ENCODE results near the gene PRDX5. TPM values are rescaled to one million over a fixed set of nuclear protein-coding genes. Genes with fewer than 3 reads are reported as not detected.

Gene PRDX5
- total RNA-seq, 1 donor from 2014 or later, result 410 TPM

DNA sequence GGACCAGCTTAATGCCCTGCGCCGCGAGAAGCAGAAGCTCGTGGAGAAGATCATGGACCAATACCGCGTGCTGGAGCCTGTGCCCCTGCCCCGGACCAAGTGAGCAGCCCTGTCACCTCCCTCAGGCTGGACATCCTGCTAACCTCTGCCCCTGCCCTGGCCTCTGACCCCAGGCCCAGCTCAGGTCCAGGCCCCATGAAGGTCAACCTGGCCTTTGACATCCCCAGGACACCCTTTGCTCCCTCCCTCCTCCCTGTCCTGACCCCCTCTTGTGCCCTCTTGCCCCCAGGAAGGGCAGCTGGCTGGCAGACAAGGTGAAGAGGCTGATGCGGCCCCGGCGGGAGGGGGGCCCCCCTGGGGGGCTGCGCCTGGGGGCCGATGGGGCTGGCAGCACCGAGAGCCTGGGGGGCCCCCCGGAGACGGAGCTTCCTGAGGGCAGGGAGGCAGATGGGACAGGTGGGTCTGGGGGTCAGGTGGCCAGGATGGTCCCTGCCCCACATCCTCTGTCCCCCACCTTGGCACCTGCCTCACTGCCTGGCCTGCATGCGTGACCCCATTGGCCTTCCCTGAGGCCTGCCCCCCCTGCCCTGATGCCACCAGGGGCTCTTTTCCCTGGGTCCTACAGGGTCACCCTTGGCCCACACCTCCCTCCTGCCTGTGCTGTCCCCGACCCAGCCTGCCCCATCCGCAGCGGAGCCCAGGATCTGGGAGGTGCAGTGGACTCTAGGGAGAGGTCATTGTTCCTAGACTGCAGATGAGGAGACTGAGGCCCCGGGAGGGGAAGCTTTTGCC, 36.0 kb downstream of the PRDX5 start:
- ATAC-seq (no peak), DNase-seq (ENCODE audit: missing footprints) (no peak)
- intact Hi-C loops (cut with DNase I), result no loop called here

- intact Hi-C loops (cut with DNase I), result loop anchor here (1.0 kb wide), 2 partner anchors 37 to 50 kb away; partner anchors contain the start of genes ESRRA and PRDX5
- DNase-seq (ENCODE audit: missing footprints), result peak; percentile 89
- ATAC-seq, result peak; percentile 54
These were observed 37.4 kb downstream of the PRDX5 start for GRCh38 chr11:64355078-64355940.

- intact Hi-C loops (cut with DNase I), result no loop called here
- ATAC-seq (no peak), DNase-seq (ENCODE audit: missing footprints) (no peak)
These were observed 38.8 kb downstream of the PRDX5 start for GRCh38 chr11:64356498-64357411.

GRCh38 chr11:64357446-64357845, 39.5 kb downstream of the PRDX5 start:
- no peak for DNase-seq (ENCODE audit: missing footprints)
- no peak for ATAC-seq
- intact Hi-C loops (cut with DNase I), result no loop called here

GRCh38 chr11:64357904-64358535, 40.1 kb downstream of the PRDX5 start:
- intact Hi-C loops (cut with DNase I), result no loop called here

GRCh38 chr11:64358536-64358906, 40.6 kb downstream of the PRDX5 start:
- ATAC-seq (no peak), DNase-seq (ENCODE audit: missing footprints) (no peak)
- intact Hi-C loops (cut with DNase I), result no loop called here

More at GRCh38 chr11:64357904-64358535, 40.1 kb downstream of the PRDX5 start:
- ATAC-seq (no peak), DNase-seq (ENCODE audit: missing footprints) (no peak)

DNA sequence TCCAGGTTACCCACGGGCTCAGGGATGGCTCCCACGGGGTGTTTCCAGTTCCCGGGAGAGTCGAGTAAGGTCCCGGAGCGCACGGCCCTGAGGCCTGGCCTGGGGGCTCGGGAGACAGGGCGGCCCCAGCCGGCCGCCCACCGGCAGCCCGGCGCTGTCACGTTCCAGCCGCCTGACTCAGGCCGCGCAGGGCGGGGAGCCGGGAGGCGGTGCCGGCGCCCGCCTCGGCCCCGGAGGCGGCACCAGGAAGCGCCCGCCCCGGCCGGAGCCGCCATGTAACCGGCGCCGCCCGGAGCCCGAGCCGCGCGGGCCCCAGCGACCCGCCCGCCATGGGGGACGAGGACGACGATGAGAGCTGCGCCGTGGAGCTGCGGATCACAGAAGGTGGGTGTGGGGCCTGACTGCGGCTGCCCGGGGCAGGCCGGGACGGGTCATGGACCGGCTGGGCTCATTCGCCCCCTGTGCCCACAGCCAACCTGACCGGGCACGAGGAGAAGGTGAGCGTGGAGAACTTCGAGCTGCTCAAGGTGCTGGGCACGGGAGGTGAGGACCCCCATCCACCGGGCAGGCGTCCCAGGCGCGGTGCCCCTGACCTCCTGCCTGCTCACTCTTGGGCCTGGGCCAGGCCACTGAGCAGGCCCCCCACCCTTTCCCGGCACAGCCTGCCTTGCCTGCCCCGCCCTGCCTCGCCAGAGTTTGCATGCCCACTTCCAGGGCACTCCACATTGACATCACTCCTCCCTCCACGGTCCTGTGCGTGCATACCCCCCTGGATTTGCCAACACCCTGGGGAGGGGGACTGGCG, 41.2 kb downstream of the PRDX5 start, which contains the start of gene RPS6KA4:
TSS of gene RPS6KA4 (plus strand) at position 256 of the 805 bp plus-strand sequence. CDS start at position 330, 74 bp downstream.
- DNase-seq (ENCODE audit: missing footprints), result peak; percentile 75
- ATAC-seq, result peak; percentile 83
- intact Hi-C loops (cut with DNase I), result no loop called here

GRCh38 chr11:64359712-64360445, 42.0 kb downstream of the PRDX5 start:
- intact Hi-C loops (cut with DNase I), result no loop called here
- ATAC-seq (no peak), DNase-seq (ENCODE audit: missing footprints) (no peak)

- intact Hi-C loops (cut with DNase I), result no loop called here
- DNase-seq (ENCODE audit: missing footprints) (no peak), ATAC-seq (no peak)
These were observed 42.6 kb downstream of the PRDX5 start for GRCh38 chr11:64360448-64360921.

DNA sequence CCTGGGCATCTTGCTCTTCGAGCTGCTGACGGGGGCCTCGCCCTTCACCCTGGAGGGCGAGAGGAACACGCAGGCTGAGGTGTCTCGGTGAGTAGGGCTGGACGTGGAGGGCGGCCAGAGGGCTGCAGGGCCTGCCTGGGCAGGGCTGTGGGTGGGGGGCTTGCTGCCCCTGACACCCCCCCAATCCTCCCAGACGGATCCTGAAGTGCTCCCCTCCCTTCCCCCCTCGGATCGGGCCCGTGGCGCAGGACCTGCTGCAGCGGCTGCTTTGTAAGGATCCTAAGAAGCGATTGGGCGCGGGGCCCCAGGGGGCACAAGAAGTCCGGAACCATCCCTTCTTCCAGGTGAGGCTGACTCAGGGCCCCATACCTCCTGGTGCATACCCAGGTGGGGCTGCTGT, 43.7 kb downstream of the PRDX5 start:
- DNase-seq (ENCODE audit: missing footprints) (no peak), ATAC-seq (no peak)
- intact Hi-C loops (cut with DNase I), result no loop called here

GRCh38 chr11:64362339-64362738, 44.4 kb downstream of the PRDX5 start:
- intact Hi-C loops (cut with DNase I), result no loop called here
- DNase-seq (ENCODE audit: missing footprints) (no peak), ATAC-seq (no peak)

DNA sequence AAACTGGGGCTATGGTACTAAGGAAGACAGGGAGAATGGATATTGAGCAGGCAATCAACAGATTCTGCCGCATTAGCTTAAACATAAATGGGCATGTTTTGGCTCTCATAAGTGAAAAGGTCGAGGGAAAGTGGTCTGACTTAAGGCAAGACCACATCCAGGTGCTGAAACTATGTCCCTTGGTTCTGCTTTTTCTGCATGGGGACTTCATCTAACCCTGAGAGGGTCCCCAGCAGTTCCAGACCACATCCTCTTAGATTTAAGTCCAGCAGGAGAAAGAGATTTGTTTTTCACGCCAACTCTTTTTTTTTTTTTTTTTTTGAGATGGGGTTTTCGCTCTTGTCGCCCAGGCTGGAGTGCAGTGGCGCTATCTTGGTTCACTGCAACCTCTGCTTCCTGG, 46.5 kb downstream of the PRDX5 start:
- ATAC-seq (no peak), DNase-seq (ENCODE audit: missing footprints) (no peak)
- intact Hi-C loops (cut with DNase I), result no loop called here

DNA sequence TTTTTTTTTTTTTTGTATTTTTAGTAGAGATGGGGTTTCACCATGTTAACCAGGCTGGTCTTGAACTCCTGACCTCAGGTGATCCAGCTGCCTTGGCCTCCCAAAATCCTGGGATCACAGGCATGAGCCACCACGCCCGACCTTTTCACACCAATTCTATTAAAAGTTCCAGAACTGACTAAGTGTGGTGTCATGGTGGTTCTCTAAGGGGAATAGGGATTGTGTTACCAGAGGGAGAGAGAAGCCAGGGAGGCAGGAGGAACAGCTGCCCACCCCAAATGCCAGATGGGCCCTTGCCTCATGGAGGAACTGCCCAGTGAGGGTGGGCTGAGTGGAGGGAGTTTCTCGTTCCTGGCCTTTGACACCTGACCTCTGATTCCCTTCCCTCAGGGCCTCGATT, 47.0 kb downstream of the PRDX5 start:
- intact Hi-C loops (cut with DNase I), result no loop called here
- DNase-seq (ENCODE audit: missing footprints), result no peak
- no peak for ATAC-seq

DNA sequence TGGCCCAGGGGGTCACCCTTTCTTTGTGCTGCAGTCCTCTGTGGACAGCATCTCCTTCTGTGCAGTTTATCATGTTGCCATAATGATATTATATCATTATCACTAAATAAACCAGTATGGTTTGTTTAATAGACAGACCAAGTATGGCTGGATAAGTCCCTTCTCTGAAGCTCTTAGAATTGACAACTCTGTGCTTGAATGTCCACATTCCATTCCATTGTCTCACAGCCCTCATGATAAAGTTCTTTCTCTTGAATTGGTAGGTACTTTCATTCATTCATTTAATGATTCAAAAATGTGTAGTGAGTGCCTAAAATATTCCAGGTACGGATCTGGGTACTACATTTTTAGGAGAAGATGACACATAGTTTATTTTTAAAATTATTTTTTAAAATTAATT, 48.8 kb downstream of the PRDX5 start:
- no peak for ATAC-seq
- intact Hi-C loops (cut with DNase I), result no loop called here
- DNase-seq (ENCODE audit: missing footprints), result no peak

GRCh38 chr11:64367931-64368672, 50.2 kb downstream of the PRDX5 start:
- no peak for DNase-seq (ENCODE audit: missing footprints)
- no peak for ATAC-seq
- intact Hi-C loops (cut with DNase I), result no loop called here

DNA sequence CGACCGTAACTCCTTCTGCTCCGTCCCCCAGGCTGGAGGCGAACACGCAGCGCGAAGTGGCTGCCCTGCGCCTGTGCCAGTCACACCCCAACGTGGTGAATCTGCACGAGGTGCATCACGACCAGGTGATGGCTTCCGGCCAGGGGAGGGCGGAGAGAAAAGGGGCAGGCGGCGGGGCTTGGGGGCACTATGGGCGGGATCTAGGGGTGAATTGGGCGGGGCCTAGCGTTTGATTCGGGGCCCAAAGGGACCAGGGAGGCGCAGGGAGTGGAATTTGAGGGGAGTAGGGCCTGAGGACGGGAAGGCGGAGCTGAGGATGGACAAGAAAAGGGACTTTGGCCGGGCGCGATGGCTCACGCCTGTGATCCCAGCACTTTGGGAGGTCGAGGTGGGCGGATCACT, 50.8 kb downstream of the PRDX5 start:
- intact Hi-C loops (cut with DNase I), result no loop called here
- ATAC-seq (no peak), DNase-seq (ENCODE audit: missing footprints) (no peak)

Measured in Right ventricle myocardium inferior (tissue), 1 donor.